Omental fat pad (tissue), 4 donors: Measurements from ENCODE around the gene ARL15. TPM values are rescaled to one million over a fixed set of nuclear protein-coding genes. Genes with fewer than 3 reads are reported as not detected.

ENCODE experiments used
- ATAC-seq: fragments of 150-250 bp; one replicate; pipeline ENCODE4 v1.9.1; 2016; ENCODE audit warnings: mild to moderate bottlenecking, moderate library complexity; ENCODE audit not compliant: low FRiP score
- DNase-seq: peaks from one replicate; pipeline ENCODE4 v3.0.0-alpha.2; 2019; ENCODE audit warnings: low spot score
- total RNA-seq, 4 donors: library from RNA; depleted of rRNA; stranded (reverse); fragments of >200 nt; gene quantifications; one replicate each; pipeline ENCODE4 v1.1.0, GENCODE V29; 2016
- TF ChIP-seq, protein P1 (sequence below), 3 donors: fragments of 450-650 bp; IDR thresholded peaks; one replicate each; pipeline ENCODE4 v1.5.1; 2016 to 2017; ENCODE audit warnings: antibody characterized with exemption in 3 of 3, mild to moderate bottlenecking in 3 of 3, moderate library complexity in 2 of 3

The ARL15 gene
- total RNA-seq, 4 donors from 2014 or later = 18.9 to 39.2 (median 29.9) TPM

DNA sequence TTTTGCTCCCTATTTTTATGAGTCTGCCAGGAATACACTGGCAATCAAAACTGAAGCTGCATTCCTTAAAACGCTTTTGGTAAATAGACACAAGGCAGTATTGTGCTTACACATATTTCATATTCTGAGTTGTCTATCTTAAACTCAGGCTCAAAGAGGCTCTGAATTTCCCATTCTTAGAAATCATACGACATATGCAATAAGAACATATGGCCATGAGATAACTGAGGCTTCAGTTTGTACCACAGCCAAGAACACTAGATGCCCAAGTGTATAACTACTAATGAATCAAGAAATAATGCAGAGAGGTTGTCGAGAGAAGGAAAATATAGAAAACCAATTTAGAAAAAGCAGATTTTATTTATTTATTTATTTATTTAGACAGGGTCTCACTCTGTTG, 392.5 kb downstream of the ARL15 start:
- DNase-seq = no peak
- TF ChIP-seq, protein P1, sequence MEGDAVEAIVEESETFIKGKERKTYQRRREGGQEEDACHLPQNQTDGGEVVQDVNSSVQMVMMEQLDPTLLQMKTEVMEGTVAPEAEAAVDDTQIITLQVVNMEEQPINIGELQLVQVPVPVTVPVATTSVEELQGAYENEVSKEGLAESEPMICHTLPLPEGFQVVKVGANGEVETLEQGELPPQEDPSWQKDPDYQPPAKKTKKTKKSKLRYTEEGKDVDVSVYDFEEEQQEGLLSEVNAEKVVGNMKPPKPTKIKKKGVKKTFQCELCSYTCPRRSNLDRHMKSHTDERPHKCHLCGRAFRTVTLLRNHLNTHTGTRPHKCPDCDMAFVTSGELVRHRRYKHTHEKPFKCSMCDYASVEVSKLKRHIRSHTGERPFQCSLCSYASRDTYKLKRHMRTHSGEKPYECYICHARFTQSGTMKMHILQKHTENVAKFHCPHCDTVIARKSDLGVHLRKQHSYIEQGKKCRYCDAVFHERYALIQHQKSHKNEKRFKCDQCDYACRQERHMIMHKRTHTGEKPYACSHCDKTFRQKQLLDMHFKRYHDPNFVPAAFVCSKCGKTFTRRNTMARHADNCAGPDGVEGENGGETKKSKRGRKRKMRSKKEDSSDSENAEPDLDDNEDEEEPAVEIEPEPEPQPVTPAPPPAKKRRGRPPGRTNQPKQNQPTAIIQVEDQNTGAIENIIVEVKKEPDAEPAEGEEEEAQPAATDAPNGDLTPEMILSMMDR (IDR thresholded peaks at IDR 0.05) = no peak
- ATAC-seq = no peak

GRCh38 chr5:53917095-53917494, 393.3 kb downstream of the ARL15 start:
- ATAC-seq = no peak
- DNase-seq = no peak
- TF ChIP-seq, protein P1 (IDR thresholded peaks at IDR 0.05) = no peak

DNA sequence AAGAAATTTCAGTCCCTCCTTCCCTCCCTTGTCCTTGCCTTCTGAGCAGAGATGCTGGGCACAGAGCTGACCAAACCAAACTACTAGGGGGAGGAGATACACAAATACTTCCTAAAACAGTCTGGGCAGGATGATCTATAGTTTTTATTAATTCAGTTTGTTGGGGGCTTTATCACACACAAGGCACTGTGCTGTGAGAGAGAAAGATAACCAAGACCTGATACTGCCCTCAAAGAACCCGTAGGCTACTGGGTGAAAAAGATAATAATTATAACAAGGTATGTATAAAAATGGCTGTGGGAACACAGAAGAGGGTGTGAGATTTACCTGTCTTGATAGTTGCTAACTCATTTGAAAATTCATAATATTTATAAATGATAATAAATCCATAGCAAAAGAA, 395.3 kb downstream of the ARL15 start:
- DNase-seq (no peak), ATAC-seq (no peak)
- TF ChIP-seq, protein P1 (IDR thresholded peaks at IDR 0.05) = no peak

DNA sequence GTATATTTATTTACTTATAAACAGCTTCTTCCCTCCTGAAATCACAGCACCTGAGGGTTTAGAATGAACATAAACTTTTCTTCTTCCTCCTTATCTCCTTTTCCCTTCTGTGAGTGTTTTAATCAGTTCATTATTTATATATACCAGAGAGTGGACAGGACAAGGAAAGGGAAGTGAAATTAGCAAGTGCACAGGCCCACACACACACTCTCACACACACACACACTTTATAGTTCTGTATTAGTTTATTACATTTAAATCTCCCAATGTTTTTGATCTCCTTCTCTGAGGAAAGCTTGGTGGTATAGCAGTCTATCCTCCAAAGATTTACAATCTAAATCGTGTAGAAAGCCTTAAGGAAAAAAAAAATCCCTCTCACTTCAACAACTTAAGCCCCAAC, 396.4 kb downstream of the ARL15 start:
- TF ChIP-seq, protein P1 (IDR thresholded peaks at IDR 0.05) = no peak
- DNase-seq = no peak
- no peak for ATAC-seq

DNA sequence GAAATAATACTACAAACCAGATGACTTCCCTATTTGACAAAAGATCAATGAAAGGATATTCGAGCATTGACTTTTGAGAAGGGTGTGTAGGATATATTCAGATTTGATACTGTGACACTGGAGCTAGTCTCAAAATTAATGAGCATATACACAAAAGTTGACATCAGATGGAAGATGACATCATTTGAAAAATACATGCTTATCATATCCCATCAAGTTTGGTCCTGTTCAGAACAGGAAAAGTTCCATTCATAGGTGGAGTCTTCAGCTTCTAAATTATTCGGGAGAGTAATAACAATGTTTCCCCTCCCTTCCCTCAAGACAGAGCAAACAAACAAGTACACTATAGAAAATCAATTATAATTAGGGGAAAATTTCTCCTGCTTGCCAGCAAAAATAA, 401.6 kb downstream of the ARL15 start:
- no peak for ATAC-seq
- no peak for DNase-seq
- TF ChIP-seq, protein P1 (IDR thresholded peaks at IDR 0.05) = no peak

DNA sequence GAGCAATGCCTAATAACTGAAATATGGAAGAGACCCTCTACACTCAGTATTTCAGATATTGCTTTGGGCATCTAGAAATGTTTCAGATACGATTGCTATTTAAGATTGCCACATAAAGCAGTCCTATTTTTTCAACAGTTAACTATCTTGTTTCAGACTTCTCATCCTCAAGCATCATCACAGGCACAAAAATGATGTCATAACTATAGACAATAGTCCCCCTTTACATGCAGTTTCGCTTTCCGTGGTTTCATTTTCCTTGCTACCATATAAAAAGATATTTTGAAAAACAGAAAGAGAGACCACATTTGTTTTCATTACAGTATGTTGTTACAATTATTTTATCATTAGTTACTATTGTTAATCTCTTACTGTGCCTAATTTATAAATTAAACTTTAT, 402.5 kb downstream of the ARL15 start:
- ATAC-seq (no peak), DNase-seq (no peak)
- TF ChIP-seq, protein P1 (IDR thresholded peaks at IDR 0.05) = no peak

- DNase-seq (no peak), ATAC-seq (no peak)
- TF ChIP-seq, protein P1 (IDR thresholded peaks at IDR 0.05) = no peak
Measured at GRCh38 chr5:53906736-53907135, 403.6 kb downstream of the ARL15 start.
